ENCODE measurements around the gene AMDHD1. TPM values are rescaled to one million over a fixed set of nuclear protein-coding genes. Genes with fewer than 3 reads are reported as not detected.

The AMDHD1 gene, protein sequence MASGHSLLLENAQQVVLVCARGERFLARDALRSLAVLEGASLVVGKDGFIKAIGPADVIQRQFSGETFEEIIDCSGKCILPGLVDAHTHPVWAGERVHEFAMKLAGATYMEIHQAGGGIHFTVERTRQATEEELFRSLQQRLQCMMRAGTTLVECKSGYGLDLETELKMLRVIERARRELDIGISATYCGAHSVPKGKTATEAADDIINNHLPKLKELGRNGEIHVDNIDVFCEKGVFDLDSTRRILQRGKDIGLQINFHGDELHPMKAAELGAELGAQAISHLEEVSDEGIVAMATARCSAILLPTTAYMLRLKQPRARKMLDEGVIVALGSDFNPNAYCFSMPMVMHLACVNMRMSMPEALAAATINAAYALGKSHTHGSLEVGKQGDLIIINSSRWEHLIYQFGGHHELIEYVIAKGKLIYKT
- total RNA-seq, result 1 to 10 TPM; 2.0 to 2.2 TPM
- polyA plus RNA-seq, result 1 to 10 TPM in 1 of 3 donors, under 1 TPM in 2; 0.27 to 1.2 (median 0.44) TPM
- total RNA-seq, result 1.4 to 4.4 (median 2.4) reads per million in 6 experiments

DNA sequence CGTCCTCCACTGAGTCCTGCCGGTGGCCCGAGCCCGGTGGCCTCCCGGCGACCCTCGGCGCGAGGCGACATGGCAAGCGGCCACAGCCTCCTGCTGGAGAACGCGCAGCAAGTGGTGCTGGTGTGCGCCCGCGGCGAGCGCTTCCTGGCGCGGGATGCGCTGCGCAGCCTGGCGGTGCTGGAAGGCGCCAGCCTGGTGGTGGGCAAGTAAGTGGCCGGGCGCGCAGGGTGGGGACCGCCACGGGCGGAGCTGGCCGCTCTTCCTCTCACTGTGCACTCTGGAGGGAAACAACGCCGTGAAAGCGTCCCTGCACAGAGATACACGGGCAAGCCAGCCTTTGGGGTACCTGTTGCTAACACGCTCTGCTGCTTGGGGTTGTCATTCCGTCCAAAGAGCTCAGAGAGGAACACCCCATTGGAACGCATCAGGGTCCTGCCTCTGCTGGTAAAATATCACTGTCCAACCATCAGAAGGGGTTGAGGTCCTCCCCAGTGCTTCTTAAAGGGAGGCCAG, at the start of gene AMDHD1:
Gene AMDHD1 (plus strand): TSS at position 2 of the 513 bp plus-strand sequence. CDS start 68 bp downstream, at position 70.
- H3K27ac Mint-ChIP-seq, result peak within 1 kb of the TSS; percentile 89 to 97 (median 92)
- ATAC-seq (peak; percentile 74 to 78), DNase-seq (peak; percentile 47 to 76 (median 63))
- H3K9me3 Mint-ChIP-seq, result no peaks in the 10 kb centered on the region
- POLR2A ChIA-PET, result interaction anchor here (0.6 to 2.8 kb wide), 7 partner anchors 11 to 469 kb away, joined by 3 to 15 read pairs (median 9); partner anchors contain the start of genes LTA4H, METAP2 and SNRPF
- H3K27me3 Mint-ChIP-seq, result peaks cover 0 to 1% (median 0%) of the 10 kb centered on the region in 5 donors
- H3K4me1 Mint-ChIP-seq, result peaks cover 0 to 9% (median 7%) of the 10 kb centered on the region in 4 donors
- H3K36me3 Mint-ChIP-seq, result no peaks in the 10 kb centered on the region
- H3K4me3 Mint-ChIP-seq, result peak within 1 kb of the TSS; percentile 91 to 98 (median 96)

DNA sequence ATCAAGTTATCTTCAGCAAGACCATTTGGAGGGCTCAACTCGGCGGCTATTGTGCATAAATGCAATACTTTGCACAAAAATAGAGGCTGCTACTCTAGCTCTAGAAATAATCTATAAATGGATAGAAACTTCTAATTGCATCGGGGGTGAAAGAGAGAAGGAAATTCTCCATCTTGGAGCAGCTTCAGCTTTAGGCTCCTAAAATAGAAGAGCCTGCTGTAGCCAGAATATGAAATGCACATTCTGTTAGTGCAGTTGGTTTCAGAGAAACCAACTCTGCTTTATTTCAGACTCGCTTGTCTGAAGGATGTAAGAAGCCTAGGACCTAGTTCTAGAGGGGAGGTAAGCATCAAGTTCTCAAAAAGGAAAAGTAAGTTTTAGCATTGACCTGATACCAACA, 46.3 kb upstream of the AMDHD1 start:
- ATAC-seq (no peak), DNase-seq (no peak)
- peaks cover 12 to 24% (median 13%) of the 10 kb centered on the region in 5 donors for H3K27me3 Mint-ChIP-seq
- H3K4me1 Mint-ChIP-seq, result no peaks in the 10 kb centered on the region
- no peak overlapping the region for H3K27ac Mint-ChIP-seq
- POLR2A ChIA-PET, result no interaction called here
- no peak overlapping the region for H3K4me3 Mint-ChIP-seq
- no peaks in the 10 kb centered on the region for H3K9me3 Mint-ChIP-seq
- H3K36me3 Mint-ChIP-seq, result no peaks in the 10 kb centered on the region

DNA sequence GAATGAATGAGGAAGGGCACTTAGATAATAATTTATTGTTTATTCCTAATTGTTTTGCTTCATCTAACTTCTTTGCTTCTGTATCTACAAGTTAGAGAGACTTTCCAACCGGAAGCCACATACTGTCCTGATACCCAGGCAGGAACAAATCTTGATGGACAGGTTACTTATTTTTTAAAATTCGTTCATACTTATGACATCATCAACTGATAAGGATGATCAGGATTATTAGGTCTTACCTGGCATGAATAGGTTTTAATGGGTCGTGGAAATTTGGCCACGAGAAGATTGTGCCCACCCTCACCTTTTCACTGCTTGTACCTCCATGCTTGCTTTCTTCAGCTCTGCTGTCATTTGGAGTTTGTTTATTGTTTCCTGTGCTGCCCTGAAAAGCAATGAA, 45.0 kb upstream of the AMDHD1 start:
- DNase-seq (no peak), ATAC-seq (no peak)
- peaks cover 13 to 23% (median 14%) of the 10 kb centered on the region in 5 donors for H3K27me3 Mint-ChIP-seq
- H3K9me3 Mint-ChIP-seq, result peaks cover 0 to 3% (median under 1%) of the 10 kb centered on the region in 9 donors
- peaks cover 0 to under 1% (median under 1%) of the 10 kb centered on the region in 3 donors for H3K36me3 Mint-ChIP-seq
- H3K27ac Mint-ChIP-seq, result no peak overlapping the region
- H3K4me1 Mint-ChIP-seq, result no peaks in the 10 kb centered on the region
- H3K4me3 Mint-ChIP-seq, result no peak overlapping the region
- POLR2A ChIA-PET, result no interaction called here

DNA sequence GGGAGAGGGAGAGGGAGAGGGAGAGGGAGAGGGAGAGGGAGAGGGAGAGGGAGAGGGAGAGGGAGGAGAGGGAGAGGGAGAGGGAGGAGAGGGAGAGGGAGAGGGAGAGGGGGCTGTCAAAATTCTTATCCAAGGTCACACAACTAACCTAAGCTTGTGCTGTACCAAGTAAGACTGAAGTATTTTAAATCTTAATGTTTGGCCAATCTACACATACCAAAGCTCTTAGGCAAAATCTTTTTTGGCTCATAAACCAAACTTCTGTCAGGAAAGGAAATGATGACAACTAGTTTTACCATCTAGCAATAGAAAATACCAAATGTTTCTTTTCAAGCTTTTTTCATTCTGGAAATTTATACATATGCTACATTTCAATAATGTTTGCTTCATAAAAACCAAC, 34.6 kb upstream of the AMDHD1 start:
- Mint-ChIP-seq H3K36me3 (peaks cover 0 to 3% (median 0%) of the 10 kb centered on the region in 3 donors), H3K27me3 (peaks cover 0 to 22% (median 10%) of the 10 kb centered on the region in 5 donors)

DNA sequence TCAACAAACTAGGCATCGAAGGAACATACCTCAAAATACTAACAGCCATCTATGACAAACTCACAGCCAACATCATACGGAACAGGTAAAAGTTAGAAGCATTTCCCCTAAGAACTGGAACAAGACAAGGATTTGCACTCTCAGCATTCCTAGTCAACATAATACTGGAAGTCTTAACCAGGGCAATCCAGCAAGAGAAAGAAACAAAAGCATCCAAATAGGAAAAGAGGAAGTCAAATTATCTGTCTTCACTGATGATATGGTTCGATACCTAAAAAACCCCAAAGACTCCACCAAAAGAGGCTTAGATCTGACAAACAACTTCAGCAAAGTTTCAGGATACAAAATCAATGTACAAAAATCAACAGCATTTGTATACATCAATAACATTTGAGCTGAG, 33.3 kb upstream of the AMDHD1 start:
- Mint-ChIP-seq H3K27ac (no peak overlapping the region), H3K36me3 (no peaks in the 10 kb centered on the region), H3K4me1 (no peaks in the 10 kb centered on the region), H3K27me3 (peaks cover 0 to 18% (median 7%) of the 10 kb centered on the region in 5 donors), H3K4me3 (no peak overlapping the region), H3K9me3 (no peaks in the 10 kb centered on the region)
- DNase-seq (no peak), ATAC-seq (no peak)
- POLR2A ChIA-PET, result no interaction called here

More for the DNA sequence above, 34.6 kb upstream of the AMDHD1 start:
- Mint-ChIP-seq H3K27ac (no peak overlapping the region), H3K4me1 (no peaks in the 10 kb centered on the region), H3K4me3 (no peak overlapping the region), H3K9me3 (peaks cover 0 to 3% (median 2%) of the 10 kb centered on the region in 9 donors)
- no peak for ATAC-seq
- POLR2A ChIA-PET, result no interaction called here
- DNase-seq, result no peak

DNA sequence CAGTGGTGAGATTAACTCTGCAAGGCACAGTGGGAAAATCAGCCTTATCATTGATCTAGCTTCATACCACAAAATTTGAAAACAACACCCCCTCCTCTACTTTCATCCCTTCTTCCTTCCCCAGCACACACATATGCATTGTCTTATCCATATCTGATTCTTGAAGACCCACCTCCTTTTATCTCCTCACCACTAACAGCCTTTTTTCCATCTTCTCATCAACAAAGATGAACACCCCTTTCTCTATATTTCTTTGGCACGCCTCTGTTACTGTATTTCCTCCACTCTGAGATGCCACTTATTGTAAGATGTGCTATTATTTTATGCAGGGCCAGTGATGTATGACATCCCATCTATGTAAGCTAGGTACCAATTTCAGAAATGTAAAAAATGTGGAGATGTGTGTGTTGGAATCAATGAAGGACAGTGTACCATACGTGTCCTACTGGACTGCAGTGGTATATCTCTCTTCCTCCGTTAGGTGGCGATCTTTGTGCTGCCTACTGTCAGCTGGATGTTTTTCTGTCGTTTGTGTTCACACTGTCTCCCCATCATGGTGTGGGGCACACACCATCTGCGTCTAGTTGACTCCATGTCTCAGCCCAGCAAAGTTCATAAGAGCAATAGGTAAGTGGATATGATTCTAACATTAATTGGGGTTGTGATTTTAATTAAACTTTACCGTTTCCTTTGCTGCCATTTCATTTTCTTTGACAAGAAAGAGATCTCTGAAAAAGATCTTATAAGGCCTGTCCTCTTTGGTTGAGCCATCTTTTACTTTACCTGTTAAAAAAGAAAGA, 24.7 kb upstream of the AMDHD1 start:
- POLR2A ChIA-PET, result interaction anchor here (0.6 kb wide), 1 partner anchor 80 kb away, joined by 3 read pairs; no protein-coding TSS in a partner anchor
- no peak overlapping the region for H3K4me3 Mint-ChIP-seq
- peak; percentile 95 to 99 for ATAC-seq
- no peaks in the 10 kb centered on the region for H3K36me3 Mint-ChIP-seq
- no peaks in the 10 kb centered on the region for H3K27me3 Mint-ChIP-seq
- no peaks in the 10 kb centered on the region for H3K4me1 Mint-ChIP-seq
- peak in 9 of 10 donors; percentile 18 to 75 (median 44) for DNase-seq
- no peak overlapping the region for H3K27ac Mint-ChIP-seq
- no peaks in the 10 kb centered on the region for H3K9me3 Mint-ChIP-seq

GRCh38 chr12:95919110-95919509, 24.0 kb upstream of the AMDHD1 start:
- DNase-seq (no peak), ATAC-seq (no peak)
- Mint-ChIP-seq H3K27ac (no peak overlapping the region), H3K4me3 (no peak overlapping the region), H3K9me3 (no peaks in the 10 kb centered on the region), H3K4me1 (no peaks in the 10 kb centered on the region), H3K36me3 (no peaks in the 10 kb centered on the region), H3K27me3 (no peaks in the 10 kb centered on the region)
- POLR2A ChIA-PET, result no interaction called here

DNA sequence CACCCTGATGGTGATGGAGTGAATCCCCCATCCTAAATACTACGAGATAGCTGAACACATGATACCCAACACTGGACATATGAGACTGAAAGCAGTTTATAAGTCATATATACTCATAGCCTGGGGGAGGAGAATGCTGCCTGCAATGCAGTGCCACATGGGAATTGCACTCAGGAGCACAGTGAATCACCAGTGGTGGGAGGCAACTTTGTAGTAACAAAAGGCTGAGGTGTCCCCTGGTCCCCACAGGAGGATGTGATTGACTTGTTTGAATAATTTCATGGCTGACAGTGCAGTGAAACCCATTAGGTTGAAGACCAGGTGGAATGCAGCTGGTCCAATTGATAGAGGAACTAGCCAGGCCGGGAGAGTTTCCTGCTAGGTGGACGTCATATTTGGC, 20.9 kb upstream of the AMDHD1 start:
- ATAC-seq (no peak), DNase-seq (no peak)
- H3K36me3 Mint-ChIP-seq, result no peaks in the 10 kb centered on the region
- POLR2A ChIA-PET, result no interaction called here
- peaks cover 0 to 5% (median 0%) of the 10 kb centered on the region in 9 donors for H3K9me3 Mint-ChIP-seq
- no peak overlapping the region for H3K4me3 Mint-ChIP-seq
- H3K27ac Mint-ChIP-seq, result no peak overlapping the region
- H3K4me1 Mint-ChIP-seq, result no peaks in the 10 kb centered on the region
- no peaks in the 10 kb centered on the region for H3K27me3 Mint-ChIP-seq

- Mint-ChIP-seq H3K4me1 (peaks cover 0 to 9% (median 4%) of the 10 kb centered on the region in 4 donors), H3K27me3 (peaks cover 0 to 1% (median 0%) of the 10 kb centered on the region in 5 donors), H3K9me3 (no peaks in the 10 kb centered on the region), H3K36me3 (no peaks in the 10 kb centered on the region), H3K27ac (peak overlapping the region in 2 of 10 donors; percentile 29 to 34), H3K4me3 (peak overlapping the region in 3 of 10 donors; percentile 22 to 59 (median 32))
- DNase-seq (no peak), ATAC-seq (no peak)
- POLR2A ChIA-PET, result no interaction called here
Measured at GRCh38 chr12:95940514-95940913, 2.6 kb upstream of the AMDHD1 start.

- POLR2A ChIA-PET, result interaction anchor here (0.9 to 2.8 kb wide), 5 partner anchors 12 to 468 kb away, joined by 4 to 15 read pairs (median 9); partner anchors contain the start of genes LTA4H, METAP2 and SNRPF
- Mint-ChIP-seq H3K27me3 (peaks cover 0 to 1% (median 0%) of the 10 kb centered on the region in 5 donors), H3K36me3 (no peaks in the 10 kb centered on the region), H3K27ac (peak overlapping the region; percentile 63 to 97 (median 92)), H3K4me3 (peak overlapping the region; percentile 91 to 98 (median 96)), H3K4me1 (peaks cover 0 to 9% (median 7%) of the 10 kb centered on the region in 4 donors), H3K9me3 (no peaks in the 10 kb centered on the region)
- DNase-seq (peak in 2 of 10 donors; percentile 5 to 21), ATAC-seq (no peak)
Measured at GRCh38 chr12:95942101-95942523, 1.0 kb upstream of the AMDHD1 start.

- POLR2A ChIA-PET, result interaction anchor here (0.5 to 2.8 kb wide), 8 partner anchors 12 to 1169 kb away, joined by 3 to 15 read pairs (median 6); partner anchors contain the start of genes LTA4H, METAP2 and SNRPF
- DNase-seq (peak; percentile 67 to 91 (median 83)), ATAC-seq (peak; percentile 91 to 95)
- Mint-ChIP-seq H3K27ac (peak within 1 kb of the TSS; percentile 89 to 97 (median 92)), H3K27me3 (peaks cover 0 to 1% (median 0%) of the 10 kb centered on the region in 5 donors), H3K36me3 (no peaks in the 10 kb centered on the region), H3K4me3 (peak within 1 kb of the TSS; percentile 91 to 98 (median 96)), H3K4me1 (peaks cover 0 to 9% (median 7%) of the 10 kb centered on the region in 4 donors), H3K9me3 (no peaks in the 10 kb centered on the region)
Measured at GRCh38 chr12:95942524-95943329, 404 bp upstream of the AMDHD1 start, which contains the start of gene CCDC38. Gene CCDC38, minus strand, starts transcription at chr12:95942614. Its CDS starts 6,105 bp downstream, at chr12:95936509.
